Activated CD4-positive, alpha-beta T cell treated with anti-CD3 and anti-CD28 coated beads, Interleukin-2, amount 50 U/mL, for 48 hours (primary cell): ENCODE measurements around the gene NEURL3.

Experiments
- DNase-seq, 2 experiments: peaks; one replicate each; pipeline ENCODE4 v3.0.0-alpha.2; 2020

The NEURL3 gene

GRCh38 chr2:96527286-96528005 is 22.3 kb upstream of the NEURL3 start:
- peak; percentile 80 to 83 for DNase-seq

DNA sequence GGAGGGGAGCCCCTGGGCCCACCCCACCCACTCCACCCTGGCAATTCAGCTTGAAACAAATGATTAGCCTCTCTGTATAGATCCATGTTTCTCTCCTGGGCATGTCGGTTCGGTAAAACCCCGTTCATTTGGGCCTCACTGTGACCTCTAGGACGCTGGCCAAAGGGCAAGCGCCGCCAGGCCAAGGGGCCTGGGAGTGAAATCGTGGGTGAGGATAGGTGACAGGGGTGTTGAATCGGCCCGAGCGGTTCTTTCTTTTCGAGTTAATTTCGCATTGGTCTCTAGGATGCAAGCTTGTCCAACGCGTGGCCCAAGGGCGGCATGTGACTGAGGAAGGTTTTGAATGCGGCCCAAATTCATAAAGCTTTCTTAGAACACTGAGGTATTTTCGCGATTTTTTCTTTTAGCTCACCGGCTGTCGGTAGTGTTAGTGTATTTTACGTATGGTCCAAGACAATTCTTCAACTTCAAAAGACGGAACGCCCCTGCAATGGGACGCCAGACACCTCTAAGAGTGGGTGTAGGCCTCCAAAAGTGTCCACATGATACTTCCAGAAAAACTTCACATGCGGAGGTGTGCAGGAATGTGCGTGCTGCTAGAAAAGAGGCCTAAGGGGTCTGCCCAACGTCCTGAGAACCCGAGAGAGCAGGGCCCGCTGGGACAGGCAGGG is 21.6 kb upstream of the NEURL3 start:
- no peak for DNase-seq

- DNase-seq, result no peak
These were observed 21.0 kb upstream of the NEURL3 start for GRCh38 chr2:96526101-96526591.

DNA sequence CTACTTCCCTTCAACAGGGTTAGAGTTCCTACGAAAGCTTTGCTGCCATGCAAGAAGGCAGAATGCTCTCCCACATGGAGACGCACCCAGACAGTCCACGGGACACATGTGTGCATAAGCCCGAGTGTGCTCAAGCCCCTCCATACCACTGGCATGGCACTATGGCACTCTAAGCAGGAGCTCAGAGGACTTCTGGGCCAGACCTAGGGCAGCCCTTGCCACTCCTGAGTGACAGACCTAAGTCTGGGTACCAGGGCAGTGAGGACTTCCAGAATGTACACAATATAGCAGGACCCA is 20.0 kb upstream of the NEURL3 start:
- DNase-seq, result no peak

DNA sequence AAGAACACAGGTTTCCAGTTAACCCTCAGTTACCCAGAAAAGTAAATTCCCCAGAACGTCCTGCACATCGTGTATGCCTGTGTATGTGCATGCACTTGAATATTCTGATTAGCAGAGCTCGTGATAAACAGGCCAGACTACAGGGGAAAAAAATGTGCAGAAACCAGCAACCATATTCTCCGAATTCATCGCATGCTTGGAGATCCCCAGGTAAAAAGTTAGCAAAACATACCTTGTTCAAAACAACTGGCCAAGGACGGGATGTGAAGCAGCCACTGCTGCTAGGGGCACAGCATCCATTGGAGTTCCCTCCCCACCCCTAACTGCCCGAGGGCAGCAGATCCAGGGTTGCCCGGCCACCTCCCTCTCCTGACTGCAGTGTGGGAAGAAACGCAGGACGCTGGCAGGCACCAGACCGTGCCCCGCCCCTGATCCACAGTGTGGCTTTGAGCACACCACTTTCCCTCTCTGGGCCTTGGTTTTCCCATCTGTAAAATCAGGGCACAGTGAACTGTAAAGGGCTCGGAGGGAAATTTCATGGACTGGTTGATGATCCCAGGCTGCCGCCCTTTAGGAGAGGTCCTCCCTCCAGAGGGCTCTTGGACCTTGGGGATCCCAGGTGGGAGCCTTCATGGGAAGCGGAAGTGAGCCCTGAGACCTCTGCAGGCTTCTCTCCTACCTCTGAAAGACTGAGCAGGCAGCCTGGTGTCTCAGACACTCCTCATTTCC is 19.5 kb upstream of the NEURL3 start:
- no peak for DNase-seq

- DNase-seq, result no peak
These were observed 18.7 kb upstream of the NEURL3 start for GRCh38 chr2:96523659-96524481.

DNA sequence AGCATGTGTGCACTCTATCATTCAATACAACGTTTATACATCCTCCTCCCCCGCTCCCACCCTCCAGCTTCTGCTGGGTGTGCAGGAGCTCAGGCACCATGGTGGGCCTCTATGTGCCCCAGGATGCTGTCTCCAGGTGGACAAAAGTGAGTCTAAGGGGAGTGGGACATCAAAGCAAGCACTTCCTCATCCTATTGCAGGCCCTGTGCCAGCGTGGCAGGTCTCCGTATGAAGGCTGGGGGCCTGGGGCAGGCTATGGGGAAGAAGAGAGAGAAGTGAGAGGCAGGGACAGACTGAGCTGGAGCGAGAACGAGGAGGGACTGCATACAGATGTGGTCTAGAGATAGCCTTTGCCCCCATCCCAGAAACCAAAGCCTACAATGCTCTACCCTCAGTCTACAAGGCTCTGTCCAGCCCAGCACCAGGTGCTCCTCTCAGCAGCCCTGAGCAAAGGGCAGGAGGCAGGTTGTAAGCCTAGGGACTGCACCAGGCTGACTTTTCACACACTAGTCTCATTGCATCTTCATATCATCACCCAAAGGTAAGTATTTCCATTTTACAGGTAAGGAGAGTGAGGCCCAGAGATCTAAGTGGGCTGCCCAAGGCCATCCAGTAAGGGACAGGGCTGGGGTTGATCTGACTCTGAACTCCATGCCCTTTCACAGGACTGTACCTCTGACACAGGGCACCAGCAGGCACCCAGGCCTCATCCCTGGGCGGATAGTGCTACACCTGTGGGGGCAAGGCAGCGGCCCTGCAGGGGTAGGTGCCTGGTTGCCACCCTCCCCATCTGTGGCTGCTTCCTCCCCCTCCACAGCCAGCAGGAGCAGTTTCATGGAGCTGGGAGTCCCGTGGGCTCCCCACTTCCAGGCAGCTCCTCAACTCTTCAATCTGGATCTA is 17.4 kb upstream of the NEURL3 start:
- DNase-seq, result no peak

DNA sequence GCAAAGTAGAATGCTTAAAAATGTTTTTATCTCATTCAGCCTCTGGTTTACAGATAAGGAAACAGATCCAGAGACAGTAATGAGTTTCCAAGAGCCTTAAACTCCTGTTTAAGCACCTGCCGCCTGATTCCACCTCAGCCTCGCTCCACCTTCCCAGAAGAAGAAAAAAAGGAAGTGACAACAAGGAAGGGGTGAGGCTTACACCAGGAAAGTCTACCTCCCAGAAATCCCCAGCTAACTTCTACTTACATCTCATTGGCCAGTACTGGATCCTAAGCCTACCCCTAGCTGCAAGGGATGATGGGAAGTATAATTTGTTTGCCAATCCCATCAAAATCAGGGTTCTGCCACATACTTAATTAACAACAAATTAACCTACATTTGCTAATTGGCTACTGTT is 16.1 kb upstream of the NEURL3 start:
- DNase-seq, result no peak

- no peak for DNase-seq
These were observed 15.5 kb upstream of the NEURL3 start for GRCh38 chr2:96520697-96521096.

- no peak for DNase-seq
These were observed 15.1 kb upstream of the NEURL3 start for GRCh38 chr2:96520231-96520630.

GRCh38 chr2:96517079-96517478 is 11.9 kb upstream of the NEURL3 start:
- DNase-seq, result no peak

- DNase-seq, result no peak
These were observed 9.4 kb upstream of the NEURL3 start for GRCh38 chr2:96514521-96514920.

GRCh38 chr2:96512341-96512740 is 7.2 kb upstream of the NEURL3 start:
- no peak for DNase-seq

GRCh38 chr2:96511851-96512250 is 6.7 kb upstream of the NEURL3 start:
- DNase-seq, result no peak

DNA sequence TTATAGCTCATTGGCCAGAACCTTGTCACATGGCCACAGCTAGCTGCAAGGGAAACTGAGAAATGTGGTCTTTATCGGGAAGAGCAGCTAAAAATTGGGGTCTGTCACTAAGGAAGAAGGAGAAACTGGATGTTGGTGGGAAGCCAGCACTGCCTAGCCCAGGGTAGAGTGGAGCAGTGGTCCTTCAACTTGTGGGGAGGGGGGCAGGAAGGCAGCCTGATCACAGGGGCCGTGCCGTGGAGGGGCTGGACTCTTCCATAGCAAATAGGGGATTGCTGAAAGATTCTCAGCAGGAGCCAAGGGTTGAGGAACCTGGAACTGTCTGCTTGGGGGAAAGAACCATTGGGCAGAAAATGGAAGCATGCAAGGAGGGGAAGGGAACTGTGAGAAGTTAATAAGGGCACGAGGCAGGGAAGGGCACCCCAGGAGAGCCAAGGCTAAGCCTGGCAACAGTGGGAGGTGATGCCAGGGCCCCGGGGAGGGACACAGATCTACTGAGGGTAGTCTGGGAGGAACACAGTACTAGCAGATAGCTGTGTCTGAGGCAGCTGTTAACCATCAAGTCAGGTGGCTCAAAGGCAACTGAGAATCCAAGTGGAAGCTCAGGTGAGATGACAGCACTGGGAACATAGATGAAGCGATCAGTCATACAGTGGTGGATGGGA is 5.9 kb upstream of the NEURL3 start:
- DNase-seq, result no peak

- DNase-seq, result no peak
These were observed 4.7 kb upstream of the NEURL3 start for GRCh38 chr2:96509847-96510230.

DNA sequence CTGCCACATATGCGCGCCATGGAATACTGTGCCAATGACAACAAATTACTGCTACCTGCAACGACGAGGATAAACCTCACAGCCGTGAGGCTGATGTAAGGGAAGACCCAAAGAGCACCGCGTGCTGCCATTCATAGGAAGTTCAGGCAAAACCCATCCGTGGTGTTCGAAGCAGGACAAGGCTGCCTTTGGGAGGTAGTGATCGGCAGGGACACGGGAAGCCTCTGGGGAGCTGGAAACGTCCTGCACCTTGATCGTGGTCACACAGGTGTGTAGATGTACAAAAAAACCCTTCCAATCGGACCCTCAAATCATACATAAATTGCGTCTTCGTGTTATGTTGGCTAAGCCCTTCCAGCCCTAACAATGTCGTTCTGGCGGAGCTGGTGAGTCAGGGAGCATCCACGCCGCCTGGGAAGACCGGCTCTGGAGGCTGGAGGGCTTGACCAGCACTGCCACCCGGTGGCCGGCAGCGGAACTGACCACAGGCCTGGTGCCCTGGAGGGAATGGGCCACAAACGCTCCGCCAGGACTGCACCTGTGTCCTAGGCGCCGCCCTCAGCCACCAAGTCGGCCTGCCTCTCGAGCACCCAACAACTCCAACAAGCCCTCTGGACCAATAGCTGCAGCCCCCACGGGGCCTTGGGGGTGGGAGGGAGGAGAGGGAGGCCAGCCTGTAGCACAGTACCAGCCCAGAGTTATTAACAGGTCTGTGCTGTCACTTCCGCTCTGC is 4.1 kb upstream of the NEURL3 start:
- peak; percentile 84 to 88 for DNase-seq

DNA sequence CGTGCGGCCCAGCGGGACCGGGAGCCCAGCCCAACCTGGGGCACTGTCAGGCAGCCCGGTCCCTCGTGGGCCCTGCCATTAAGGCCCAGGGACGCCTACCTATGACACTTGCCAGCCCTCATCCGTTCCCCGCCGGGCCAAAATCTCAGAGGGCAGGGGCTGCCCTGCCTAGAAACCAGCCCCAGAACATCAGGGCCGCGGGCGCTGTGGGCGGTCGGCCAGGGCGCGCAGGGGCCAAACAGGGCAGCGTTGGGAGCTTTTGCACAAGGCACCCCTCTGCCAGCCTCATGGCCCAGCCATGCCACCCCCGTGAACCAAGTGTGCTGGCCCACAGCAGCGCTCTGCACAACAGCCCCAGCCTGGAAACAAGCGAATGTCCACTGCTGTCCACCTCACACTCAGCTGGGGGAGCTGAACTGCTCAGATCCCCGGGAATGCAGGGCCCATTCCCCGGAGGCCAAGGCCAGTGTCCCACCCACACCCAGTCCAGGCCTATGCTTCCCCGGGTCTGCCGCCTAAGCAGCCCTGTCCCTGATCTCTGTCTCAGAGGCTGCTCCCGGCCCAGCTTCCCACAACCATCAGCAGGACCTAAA is 3.5 kb upstream of the NEURL3 start:
- no peak for DNase-seq

DNA sequence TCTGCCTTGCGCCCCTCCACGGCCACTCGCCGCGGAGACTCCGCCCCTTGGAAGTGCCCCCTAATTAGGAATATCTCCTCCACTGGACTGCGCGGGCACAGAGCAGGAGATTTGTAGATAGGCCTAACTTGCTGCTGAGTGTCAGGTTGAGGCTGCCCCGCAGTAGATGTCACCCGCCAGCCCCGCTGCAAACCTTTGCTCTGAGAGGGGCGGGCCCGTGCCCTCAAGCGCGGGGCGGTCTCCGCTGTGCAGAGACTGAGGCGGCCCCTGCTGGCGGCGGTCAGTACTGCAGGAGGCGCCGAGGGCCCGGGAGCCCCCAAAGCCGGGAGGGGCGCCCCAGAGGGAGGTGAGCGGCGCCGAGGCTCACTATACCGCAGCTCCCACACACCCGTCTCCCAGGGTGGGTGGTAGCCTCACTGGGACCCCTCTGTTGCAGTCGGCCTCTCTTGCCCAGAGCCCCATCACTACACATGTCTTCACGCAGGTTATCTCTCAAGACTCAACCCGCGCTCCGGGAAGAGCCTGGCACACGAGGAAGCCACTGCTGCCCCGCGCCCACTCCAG is 2.9 kb upstream of the NEURL3 start:
- peak; percentile 90 to 91 for DNase-seq

- no peak for DNase-seq
These were observed 1.7 kb upstream of the NEURL3 start for GRCh38 chr2:96506907-96507240.
